HG02973 (cell line): ENCODE measurements around the gene SHB.
A peak's percentile ranks its signal among the peaks of the same experiment; 100 is the strongest.

Source experiments
- ATAC-seq: cut with Tn5 transposase; IDR thresholded peaks from one replicate; pipeline ENCODE4 v1.9.1; 2021; ENCODE audit warnings: moderate library complexity; ENCODE audit not compliant: unreplicated experiment

SHB gene

GRCh38 chr9:37972351-37972848, 96.6 kb downstream of the SHB start:
- ATAC-seq = no peak

- no peak for ATAC-seq
These were observed 97.3 kb downstream of the SHB start for GRCh38 chr9:37971691-37972090.

- ATAC-seq = no peak
These were observed 97.9 kb downstream of the SHB start for GRCh38 chr9:37971108-37971459.

GRCh38 chr9:37970301-37971107, 98.5 kb downstream of the SHB start:
- no peak for ATAC-seq

- ATAC-seq = no peak
These were observed 99.3 kb downstream of the SHB start for GRCh38 chr9:37969558-37970300.

- no peak for ATAC-seq
These were observed 99.9 kb downstream of the SHB start for GRCh38 chr9:37969130-37969529.

GRCh38 chr9:37968228-37968701, 100.8 kb downstream of the SHB start:
- no peak for ATAC-seq

- no peak for ATAC-seq
These were observed 101.3 kb downstream of the SHB start for GRCh38 chr9:37967761-37968080.

- ATAC-seq = no peak
These were observed 101.8 kb downstream of the SHB start for GRCh38 chr9:37967014-37967760.

GRCh38 chr9:37966412-37967013, 102.5 kb downstream of the SHB start:
- no peak for ATAC-seq

- ATAC-seq = peak; percentile 70
These were observed 103.2 kb downstream of the SHB start for GRCh38 chr9:37965676-37966345.

- no peak for ATAC-seq
These were observed 103.9 kb downstream of the SHB start for GRCh38 chr9:37965116-37965515.

GRCh38 chr9:37964740-37965081, 104.3 kb downstream of the SHB start:
- no peak for ATAC-seq

- ATAC-seq = no peak
These were observed 104.9 kb downstream of the SHB start for GRCh38 chr9:37963936-37964739.

- no peak for ATAC-seq
These were observed 107.7 kb downstream of the SHB start for GRCh38 chr9:37961351-37961750.

GRCh38 chr9:37960631-37961030, 108.4 kb downstream of the SHB start:
- ATAC-seq = no peak

- no peak for ATAC-seq
These were observed 109.1 kb downstream of the SHB start for GRCh38 chr9:37959976-37960375.

- no peak for ATAC-seq
These were observed 110.9 kb downstream of the SHB start for GRCh38 chr9:37958154-37958553.

- no peak for ATAC-seq
These were observed 111.4 kb downstream of the SHB start for GRCh38 chr9:37957664-37957953.
